K562 (cell line): ENCODE measurements around the gene SKAP2. TPM values are rescaled to one million over a fixed set of nuclear protein-coding genes. Genes with fewer than 3 reads are reported as not detected.

Source experiments
- BMI1 ChIP-seq: fragments of 150-350 bp; IDR thresholded peaks from 2 replicates; pipeline ENCODE4 v1.6.1; 2014; ENCODE audit warnings: low read length
- CEBPG ChIP-seq, 3 experiments: fragments of 200-800 bp in 1 of 3; sonication (Bioruptor generic) in 1 of 3; sonication (generic) in 1 of 3; formaldehyde crosslinking in 1 of 3; IDR thresholded peaks in 2 of 3; conservative IDR thresholded peaks in 1 of 3; 2 replicates each; pipeline versions ENCODE4 v1.6.1 to v1.8.0; 2016 to 2022; ENCODE audit warnings: missing compliant biosample characterization in 2 of 3, missing genetic modification characterization in 2 of 3, mild to moderate bottlenecking in 1 of 3, missing genetic modification reagents in 1 of 3
- FOXP4 ChIP-seq: sonication (generic); formaldehyde crosslinking; IDR thresholded peaks from 2 replicates; pipeline ENCODE4 v1.8.0; 2022; ENCODE audit warnings: mild to moderate bottlenecking, missing genetic modification reagents, borderline replicate concordance
- HMG20B ChIP-seq: fragments of 250-450 bp; sonication (Bioruptor Pico); IDR thresholded peaks from 2 replicates; pipeline ENCODE4 v1.5.0; 2021; ENCODE audit warnings: mild to moderate bottlenecking
- JUN ChIP-seq, 2 experiments: sonication (generic) in 1 of 2; formaldehyde crosslinking in 1 of 2; IDR thresholded peaks; 2 replicates each; pipeline versions ENCODE4 v1.6.1 to v1.8.0; 2012 to 2022; ENCODE audit warnings: borderline replicate concordance in 2 of 2, mild to moderate bottlenecking in 2 of 2, improper control_type of control experiment in 1 of 2, low read depth in 1 of 2, low read length in 1 of 2, missing genetic modification reagents in 1 of 2
- NCOA1 ChIP-seq: fragments of 450-650 bp; IDR thresholded peaks from 2 replicates; pipeline ENCODE4 v1.6.1; 2016; ENCODE audit warnings: low read depth
- REST ChIP-seq, 2 experiments: fragments of 450-650 bp; formaldehyde crosslinking in 1 of 2; IDR thresholded peaks; 2 replicates each; pipeline versions ENCODE4 v1.4.0 to v1.6.1; 2014 to 2020; ENCODE audit warnings: mild to moderate bottlenecking in 2 of 2, borderline replicate concordance in 1 of 2, low read depth in 1 of 2
- ZBTB9 ChIP-seq: fragments of 450-650 bp; formaldehyde crosslinking; IDR thresholded peaks from 2 replicates; pipeline ENCODE4 v1.4.0; 2020; ENCODE audit warnings: mild to moderate bottlenecking, moderate library complexity
- ZKSCAN8 ChIP-seq: fragments of 200-800 bp; sonication (Bioruptor generic); IDR thresholded peaks from 2 replicates; pipeline ENCODE4 v1.6.1; 2016; ENCODE audit warnings: missing genetic modification characterization, missing compliant biosample characterization
- ZNF384 ChIP-seq: IDR thresholded peaks from 2 replicates; pipeline ENCODE4 v1.6.1; 2012; ENCODE audit warnings: low read depth, low read length, improper control_type of control experiment
- ZNF586 ChIP-seq: fragments of 450-650 bp; formaldehyde crosslinking; conservative IDR thresholded peaks from 2 replicates; pipeline ENCODE4 v1.4.0; 2020; ENCODE audit warnings: mild to moderate bottlenecking, moderate library complexity
- polyA plus RNA-seq, 8 experiments: library from polyadenylated mRNA; depleted of rRNA in 4 of 8; stranded (reverse) in 5 of 8; unstranded in 3 of 8; fragments of >200 nt; fragmentation: Nextera tagmentation in 2 of 8; fragmentation: Illumina TruSeq in 1 of 8; extraction: Ambion mirVana in 2 of 8; extraction: Trizol in 1 of 8; gene quantifications; 2 replicates each; pipeline versions ENCODE4 v1.2.1 to v1.2.3, GENCODE V29; 2011 to 2014; ENCODE audit warnings: inconsistent platforms in 1 of 8, missing spikeins in 1 of 8
- total RNA-seq, 7 experiments: library from RNA; depleted of rRNA in 6 of 7; stranded (reverse); fragments of >200 nt in 6 of 7; fragmentation: Illumina TruSeq in 2 of 7; extraction: Trizol in 2 of 7; gene quantifications; 2 replicates each; pipeline versions ENCODE4 v1.2.1 to v1.2.3, GENCODE V29; 2011 to 2021; ENCODE audit warnings: low replicate concordance in 1 of 7
- TF ChIP-seq, protein P1 (sequence below), 2 experiments: fragments of 450-650 bp in 1 of 2; sonication (generic) in 1 of 2; formaldehyde crosslinking in 1 of 2; IDR thresholded peaks in 1 of 2; conservative IDR thresholded peaks in 1 of 2; 2 replicates each; pipeline versions ENCODE4 v1.6.1 to v1.8.1; 2016 to 2023; ENCODE audit warnings: mild to moderate bottlenecking in 2 of 2, moderate library complexity in 2 of 2, inconsistent platforms in 1 of 2, missing genetic modification reagents in 1 of 2

SKAP2 gene
- total and polyA plus RNA-seq, 9 of the 15 experiments (the other 6 are each of a cell fraction or from before 2014, with no cell fraction given): 4.2 to 11.7 (median 8.3) TPM

- TF ChIP-seq REST (IDR thresholded peaks at IDR 0.05; ENCODE audit: borderline replicate concordance) (peak; percentile 27; the same call in 1 of the 2 replicates), REST (CRISPR knock-in tag; IDR thresholded peaks at IDR 0.05; ENCODE audit: low read depth) (no peak), CEBPG (CRISPR knock-in tag; IDR thresholded peaks at IDR 0.05) (peak; percentile 23; the same call in 1 of the 2 replicates), CEBPG (tag; conservative IDR thresholded peaks at IDR 0.05 in 1 of 2, IDR thresholded peaks at IDR 0.05 in 1 of 2) (peak; percentile 60 to 76; a peak in 3 of 4 replicates), FOXP4 (CRISPR knock-in tag) (no peak), BMI1 (0 out of 2 replicates have a peak, but pooled peaks have one; percentile 38), ZKSCAN8 (CRISPR knock-in tag) (0 out of 2 replicates have a peak, but pooled peaks have one; percentile 50), ZNF384 (peak; percentile 91), ZBTB9 (CRISPR knock-in tag) (no peak), HMG20B (no peak), JUN (IDR thresholded peaks at IDR 0.05; ENCODE audit: borderline replicate concordance, low read depth, low read length) (peak; percentile 86), JUN (CRISPR knock-in tag; IDR thresholded peaks at IDR 0.05; ENCODE audit: borderline replicate concordance) (no peak), ZNF586 (CRISPR knock-in tag) (no peak), NCOA1 (peak; percentile 71)
- TF ChIP-seq, protein P1, sequence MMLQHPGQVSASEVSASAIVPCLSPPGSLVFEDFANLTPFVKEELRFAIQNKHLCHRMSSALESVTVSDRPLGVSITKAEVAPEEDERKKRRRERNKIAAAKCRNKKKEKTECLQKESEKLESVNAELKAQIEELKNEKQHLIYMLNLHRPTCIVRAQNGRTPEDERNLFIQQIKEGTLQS (IDR thresholded peaks at IDR 0.05): peak; percentile 97
- TF ChIP-seq, protein P1 (CRISPR knock-in tag; conservative IDR thresholded peaks at IDR 0.05): peak; percentile 90
These were observed 14.2 kb downstream of the SKAP2 start (continued) for GRCh38 chr7:26850193-26850651.
